BLaER1 (cell line): ENCODE data around the gene SH3PXD2A.
A peak's percentile ranks its signal among the peaks of the same experiment; 100 is the strongest.

Experiments
- H3K27ac ChIP-seq: shearing (Covaris generic); formaldehyde crosslinking; 2 replicates; pipeline ENCODE4 v1.8.1; 2022
- H3K27me3 ChIP-seq: shearing (Covaris generic); formaldehyde crosslinking; 2 replicates; pipeline ENCODE4 v1.8.1; 2022
- H3K36me3 ChIP-seq: shearing (Covaris generic); formaldehyde crosslinking; 2 replicates; pipeline ENCODE4 v1.8.1; 2022
- H3K4me1 ChIP-seq: shearing (Covaris generic); formaldehyde crosslinking; 2 replicates; pipeline ENCODE4 v1.8.1; 2022
- H3K4me2 ChIP-seq: shearing (Covaris generic); formaldehyde crosslinking; 2 replicates; pipeline ENCODE4 v1.8.1; 2022
- H3K4me3 ChIP-seq: shearing (Covaris generic); formaldehyde crosslinking; 2 replicates; pipeline ENCODE4 v1.8.1; 2022
- H3K9ac ChIP-seq: shearing (Covaris generic); formaldehyde crosslinking; 2 replicates; pipeline ENCODE4 v1.8.1; 2022
- H3K9me3 ChIP-seq: shearing (Covaris generic); formaldehyde crosslinking; 2 replicates; pipeline ENCODE4 v1.8.1; 2022
- H4K20me1 ChIP-seq: shearing (Covaris generic); formaldehyde crosslinking; 2 replicates; pipeline ENCODE4 v1.8.1; 2022
- Cebpa-rat ChIP-seq: shearing (Covaris generic); IDR thresholded peaks from 2 replicates; pipeline ENCODE4 v1.8.1; 2022

Gene SH3PXD2A

GRCh38 chr10:103855424-103855823 lies at the start of gene SH3PXD2A:
SH3PXD2A (minus strand) TSS chr10:103855576; CDS start chr10:103855266, 310 bp downstream.
- H3K4me1 ChIP-seq = peaks cover 83% of the 10 kb centered on the region
- H3K4me2 ChIP-seq = peak within 1 kb of the TSS; percentile 86
- TF ChIP-seq Cebpa-rat = no peak
- peak within 1 kb of the TSS; percentile 91 for H3K27ac ChIP-seq
- peaks cover 21% of the 10 kb centered on the region for H3K36me3 ChIP-seq
- no peaks in the 10 kb centered on the region for H3K27me3 ChIP-seq
- peak within 1 kb of the TSS; percentile 87 for H3K9ac ChIP-seq
- peak within 1 kb of the TSS; percentile 82 for H3K4me3 ChIP-seq
- H3K9me3 ChIP-seq = no peaks in the 10 kb centered on the region
- H4K20me1 ChIP-seq = peaks cover 41% of the 10 kb centered on the region

GRCh38 chr10:103901299-103901698 lies 45.9 kb upstream of the SH3PXD2A start:
- Histone ChIP-seq H3K27me3 (no peaks in the 10 kb centered on the region), H3K36me3 (peaks cover 34% of the 10 kb centered on the region), H3K27ac (no peak overlapping the region), H3K4me3 (no peak overlapping the region), H4K20me1 (no peaks in the 10 kb centered on the region), H3K9ac (no peak overlapping the region), H3K4me1 (peaks cover 16% of the 10 kb centered on the region), H3K4me2 (no peak overlapping the region), H3K9me3 (no peaks in the 10 kb centered on the region)
- no peak for TF ChIP-seq Cebpa-rat

- H3K27me3 ChIP-seq = no peaks in the 10 kb centered on the region
- no peaks in the 10 kb centered on the region for H4K20me1 ChIP-seq
- peaks cover 33% of the 10 kb centered on the region for H3K36me3 ChIP-seq
- H3K9me3 ChIP-seq = no peaks in the 10 kb centered on the region
- H3K4me1 ChIP-seq = peaks cover 28% of the 10 kb centered on the region
- no peak overlapping the region for H3K4me3 ChIP-seq
- TF ChIP-seq Cebpa-rat = no peak
- H3K9ac ChIP-seq = no peak overlapping the region
- H3K27ac ChIP-seq = no peak overlapping the region
- H3K4me2 ChIP-seq = no peak overlapping the region
These were observed 43.9 kb upstream of the SH3PXD2A start for GRCh38 chr10:103899312-103899711.

GRCh38 chr10:103897241-103897774 lies 41.9 kb upstream of the SH3PXD2A start:
- H3K27me3 ChIP-seq = no peaks in the 10 kb centered on the region
- no peaks in the 10 kb centered on the region for H4K20me1 ChIP-seq
- no peak overlapping the region for H3K27ac ChIP-seq
- no peak for TF ChIP-seq Cebpa-rat
- H3K9me3 ChIP-seq = no peaks in the 10 kb centered on the region
- peak overlapping the region; percentile 18 for H3K4me2 ChIP-seq
- H3K4me1 ChIP-seq = peaks cover 30% of the 10 kb centered on the region
- peaks cover 33% of the 10 kb centered on the region for H3K36me3 ChIP-seq
- no peak overlapping the region for H3K4me3 ChIP-seq
- H3K9ac ChIP-seq = no peak overlapping the region

GRCh38 chr10:103896225-103896624 lies 40.8 kb upstream of the SH3PXD2A start:
- no peaks in the 10 kb centered on the region for H3K27me3 ChIP-seq
- H3K4me1 ChIP-seq = peaks cover 30% of the 10 kb centered on the region
- H3K9ac ChIP-seq = no peak overlapping the region
- no peaks in the 10 kb centered on the region for H4K20me1 ChIP-seq
- H3K4me2 ChIP-seq = no peak overlapping the region
- no peak for TF ChIP-seq Cebpa-rat
- H3K36me3 ChIP-seq = peaks cover 39% of the 10 kb centered on the region
- no peak overlapping the region for H3K4me3 ChIP-seq
- no peaks in the 10 kb centered on the region for H3K9me3 ChIP-seq
- H3K27ac ChIP-seq = no peak overlapping the region

GRCh38 chr10:103895411-103896186 lies 40.2 kb upstream of the SH3PXD2A start:
- no peak overlapping the region for H3K27ac ChIP-seq
- H3K9me3 ChIP-seq = no peaks in the 10 kb centered on the region
- H3K36me3 ChIP-seq = peaks cover 45% of the 10 kb centered on the region
- TF ChIP-seq Cebpa-rat = no peak
- no peak overlapping the region for H3K9ac ChIP-seq
- H3K4me2 ChIP-seq = no peak overlapping the region
- H3K4me3 ChIP-seq = no peak overlapping the region
- H4K20me1 ChIP-seq = no peaks in the 10 kb centered on the region
- peaks cover 30% of the 10 kb centered on the region for H3K4me1 ChIP-seq
- no peaks in the 10 kb centered on the region for H3K27me3 ChIP-seq

- H3K27ac ChIP-seq = no peak overlapping the region
- no peak overlapping the region for H3K9ac ChIP-seq
- H3K9me3 ChIP-seq = no peaks in the 10 kb centered on the region
- no peak for TF ChIP-seq Cebpa-rat
- no peaks in the 10 kb centered on the region for H4K20me1 ChIP-seq
- peaks cover 51% of the 10 kb centered on the region for H3K36me3 ChIP-seq
- 0 out of 2 replicates have a peak overlapping the region, but pooled peaks have one; percentile 22 for H3K4me2 ChIP-seq
- H3K4me3 ChIP-seq = no peak overlapping the region
- no peaks in the 10 kb centered on the region for H3K27me3 ChIP-seq
- peaks cover 30% of the 10 kb centered on the region for H3K4me1 ChIP-seq
These were observed 39.1 kb upstream of the SH3PXD2A start for GRCh38 chr10:103894441-103894864.

- no peak overlapping the region for H3K4me2 ChIP-seq
- no peaks in the 10 kb centered on the region for H4K20me1 ChIP-seq
- no peak overlapping the region for H3K9ac ChIP-seq
- H3K27ac ChIP-seq = no peak overlapping the region
- H3K4me1 ChIP-seq = peaks cover 30% of the 10 kb centered on the region
- no peak overlapping the region for H3K4me3 ChIP-seq
- TF ChIP-seq Cebpa-rat = no peak
- H3K27me3 ChIP-seq = no peaks in the 10 kb centered on the region
- H3K36me3 ChIP-seq = peaks cover 44% of the 10 kb centered on the region
- H3K9me3 ChIP-seq = no peaks in the 10 kb centered on the region
These were observed 38.4 kb upstream of the SH3PXD2A start for GRCh38 chr10:103893817-103894216.

GRCh38 chr10:103892181-103892580 lies 36.8 kb upstream of the SH3PXD2A start:
- Histone ChIP-seq H3K4me3 (no peak overlapping the region), H3K27ac (no peak overlapping the region), H3K36me3 (peaks cover 42% of the 10 kb centered on the region), H3K27me3 (no peaks in the 10 kb centered on the region), H4K20me1 (no peaks in the 10 kb centered on the region), H3K9me3 (no peaks in the 10 kb centered on the region), H3K9ac (no peak overlapping the region), H3K4me2 (no peak overlapping the region), H3K4me1 (peaks cover 15% of the 10 kb centered on the region)
- no peak for TF ChIP-seq Cebpa-rat

GRCh38 chr10:103890688-103891087 lies 35.3 kb upstream of the SH3PXD2A start:
- Histone ChIP-seq H4K20me1 (no peaks in the 10 kb centered on the region), H3K9ac (no peak overlapping the region), H3K9me3 (no peaks in the 10 kb centered on the region), H3K4me3 (no peak overlapping the region), H3K36me3 (peaks cover 38% of the 10 kb centered on the region), H3K4me1 (peaks cover 14% of the 10 kb centered on the region), H3K27ac (no peak overlapping the region), H3K4me2 (no peak overlapping the region), H3K27me3 (no peaks in the 10 kb centered on the region)
- no peak for TF ChIP-seq Cebpa-rat
